Kasumi-1 (cell line): ENCODE results near the gene KCNQ1OT1.
A peak's percentile ranks its signal among the peaks of the same experiment; 100 is the strongest.

Experiments used
- DNase-seq, 2 experiments: peaks; one replicate each; lab custom pipeline; 2025; lab: John Stamatoyannopoulos, UW

KCNQ1OT1 gene

GRCh38 chr11:2699531-2700414 is at the start of gene KCNQ1OT1:
Gene KCNQ1OT1 (minus strand): TSS chr11:2699994.
- peak; percentile 79 to 81 for DNase-seq

- DNase-seq, result no peak
These were observed 49.2 kb upstream of the KCNQ1OT1 start for GRCh38 chr11:2748814-2749554.

DNA sequence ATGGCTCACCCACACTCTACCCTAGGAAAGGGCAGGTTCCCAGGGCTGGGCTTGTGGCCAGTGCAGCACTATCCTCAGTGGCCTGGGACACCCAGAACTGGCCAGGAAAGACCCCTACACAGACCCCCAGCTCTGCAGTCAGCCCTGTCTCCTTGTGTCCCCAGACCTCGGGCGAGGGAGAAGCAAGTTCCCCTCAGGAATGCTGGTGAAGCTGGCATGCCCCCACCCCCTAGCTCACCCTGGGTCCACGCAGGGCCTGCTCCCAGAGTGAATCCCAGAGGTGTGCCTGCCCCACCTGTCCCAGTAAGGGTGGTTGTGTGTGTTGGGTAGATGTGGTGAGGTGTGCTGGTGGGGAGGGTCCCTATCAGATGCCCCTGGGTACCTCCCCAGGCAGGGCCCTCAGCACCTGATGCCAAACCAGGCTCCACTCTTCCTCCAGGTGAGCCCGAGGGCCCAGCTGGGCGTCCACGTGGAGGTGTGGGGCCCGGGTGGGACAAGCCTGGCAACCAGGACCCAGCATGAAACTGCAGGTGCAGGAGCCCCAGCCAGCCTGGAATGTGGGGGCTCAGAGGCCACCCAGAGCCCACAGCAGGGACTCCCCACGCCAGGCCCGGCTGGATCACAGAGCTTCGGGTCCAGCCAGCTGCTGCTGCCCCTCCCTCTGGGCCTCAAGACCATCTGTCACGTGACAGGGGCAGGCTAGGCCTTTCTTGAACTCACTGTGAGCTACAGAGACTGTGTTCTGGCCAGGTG is 48.4 kb upstream of the KCNQ1OT1 start:
- no peak for DNase-seq

DNA sequence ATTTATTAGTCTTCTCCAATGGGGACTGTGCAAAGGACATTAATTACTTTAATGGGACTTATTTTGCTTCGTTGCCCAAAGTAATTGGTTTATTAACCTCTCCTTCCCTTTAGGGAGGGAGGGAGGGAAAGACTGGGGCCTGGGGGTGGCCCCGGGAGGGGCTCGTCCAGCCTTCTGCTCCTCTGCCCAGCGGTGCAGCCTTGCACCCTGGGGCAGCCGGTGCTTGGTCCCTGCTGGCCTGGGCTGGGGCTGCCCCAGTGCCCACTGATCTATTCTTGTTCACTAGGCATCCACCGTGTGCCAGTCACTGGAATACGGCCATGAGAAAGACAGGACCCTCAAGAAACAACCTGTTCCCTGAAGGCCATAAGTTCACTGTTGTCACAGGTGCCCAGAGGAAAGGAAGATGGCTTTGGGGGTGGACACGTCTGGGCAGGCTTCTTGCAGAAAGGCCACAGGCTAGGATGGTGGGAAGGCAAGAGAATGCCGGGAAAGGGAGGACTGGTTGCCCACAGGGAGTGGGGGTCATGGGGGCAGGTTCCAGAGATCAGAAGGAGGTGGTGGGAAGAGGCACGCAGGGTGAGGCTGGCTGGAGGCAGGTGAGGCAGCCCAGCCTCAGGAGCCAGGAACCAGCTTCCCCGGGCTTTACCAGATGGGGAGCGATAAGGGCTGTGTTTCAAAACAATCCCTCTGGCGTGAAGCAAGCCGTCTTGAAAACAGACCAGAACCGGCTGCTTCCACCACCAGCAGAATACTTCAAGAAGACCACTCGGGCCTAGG is 47.6 kb upstream of the KCNQ1OT1 start:
- no peak for DNase-seq

- DNase-seq, result no peak
These were observed 46.8 kb upstream of the KCNQ1OT1 start for GRCh38 chr11:2746401-2747247.

- no peak for DNase-seq
These were observed 45.7 kb upstream of the KCNQ1OT1 start for GRCh38 chr11:2745511-2745910.

- no peak for DNase-seq
These were observed 44.4 kb upstream of the KCNQ1OT1 start for GRCh38 chr11:2744166-2744565.

- DNase-seq, result no peak
These were observed 43.8 kb upstream of the KCNQ1OT1 start for GRCh38 chr11:2743427-2744110.

DNA sequence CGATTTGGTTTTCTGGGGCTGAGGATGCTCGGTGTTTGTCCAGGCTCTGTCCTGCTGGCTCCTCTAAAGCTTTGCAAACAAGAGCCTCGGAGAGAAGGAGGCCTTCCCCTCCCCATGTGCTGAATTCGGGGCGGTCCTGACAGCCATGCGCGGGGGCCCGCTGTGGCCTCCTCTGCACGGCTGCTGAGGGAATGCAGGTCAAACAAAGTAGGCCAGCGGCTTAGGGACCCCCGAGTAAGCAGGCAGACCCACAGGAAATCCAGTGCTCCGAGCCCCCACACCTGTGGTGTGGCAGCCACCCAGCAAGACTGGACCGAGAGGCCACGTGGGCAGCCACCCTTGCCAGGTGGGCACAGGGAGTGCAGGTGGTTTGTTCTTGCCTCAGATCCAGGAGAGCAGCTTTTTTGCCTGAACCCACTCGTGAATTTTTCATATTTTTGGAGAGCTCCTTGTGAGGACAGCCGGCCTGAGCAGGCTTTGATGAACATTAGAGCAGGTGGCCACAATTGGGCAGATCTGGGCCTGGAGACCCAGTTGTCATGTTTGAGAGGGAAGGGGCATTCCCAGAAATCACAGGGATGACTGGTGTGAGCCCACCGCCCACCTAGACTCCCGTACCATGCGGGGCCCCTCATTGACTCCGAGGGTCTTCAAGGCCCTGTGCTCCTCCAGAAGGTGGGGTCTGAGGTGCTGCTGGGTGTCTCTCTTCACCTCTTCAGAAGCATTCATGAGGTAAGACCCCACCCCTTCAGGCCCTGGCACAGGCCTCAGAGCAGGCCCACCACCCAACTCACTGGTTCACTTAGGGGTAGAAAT is 43.0 kb upstream of the KCNQ1OT1 start:
- no peak for DNase-seq

- no peak for DNase-seq
These were observed 42.4 kb upstream of the KCNQ1OT1 start for GRCh38 chr11:2742201-2742600.

DNA sequence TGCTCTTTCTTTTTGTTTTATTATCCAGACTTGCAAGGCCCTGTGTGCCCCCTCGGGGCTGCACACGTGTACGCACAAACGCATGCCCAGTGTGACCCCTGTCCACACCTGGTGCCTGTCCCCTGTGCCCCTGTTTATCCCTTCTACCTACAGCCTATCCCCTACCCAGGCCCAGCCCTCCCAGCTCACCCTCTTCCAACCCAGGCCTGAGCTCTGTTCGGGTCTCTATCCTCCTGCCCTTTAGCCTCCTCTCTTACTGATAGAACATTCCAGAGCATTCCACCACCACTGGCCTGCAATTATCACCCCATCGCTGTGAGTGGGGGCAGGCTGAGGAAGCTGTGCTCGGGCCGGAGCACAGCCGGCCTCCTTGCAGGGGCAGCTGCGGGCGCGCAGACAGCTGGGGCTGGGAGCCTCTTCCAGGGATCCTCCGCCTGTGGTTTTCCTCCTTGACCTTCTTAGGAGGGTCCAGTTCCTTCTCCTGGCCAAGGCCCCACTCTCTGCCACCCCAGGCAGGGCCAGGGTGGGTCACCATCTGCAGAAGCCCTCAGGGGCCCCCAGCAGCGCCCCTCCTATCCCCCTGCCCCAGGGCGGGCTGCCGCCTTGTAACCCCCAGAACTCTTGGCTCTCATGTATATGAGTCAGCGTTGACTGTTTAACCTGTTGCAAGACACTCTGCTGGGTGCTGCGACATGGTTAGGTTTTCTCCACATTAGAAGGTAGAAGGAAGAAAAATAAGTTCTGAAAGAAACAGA is 41.8 kb upstream of the KCNQ1OT1 start:
- peak; percentile 63 to 68 for DNase-seq

GRCh38 chr11:2741006-2741376 is 41.2 kb upstream of the KCNQ1OT1 start:
- no peak for DNase-seq

- no peak for DNase-seq
These were observed 40.6 kb upstream of the KCNQ1OT1 start for GRCh38 chr11:2740275-2740940.

DNA sequence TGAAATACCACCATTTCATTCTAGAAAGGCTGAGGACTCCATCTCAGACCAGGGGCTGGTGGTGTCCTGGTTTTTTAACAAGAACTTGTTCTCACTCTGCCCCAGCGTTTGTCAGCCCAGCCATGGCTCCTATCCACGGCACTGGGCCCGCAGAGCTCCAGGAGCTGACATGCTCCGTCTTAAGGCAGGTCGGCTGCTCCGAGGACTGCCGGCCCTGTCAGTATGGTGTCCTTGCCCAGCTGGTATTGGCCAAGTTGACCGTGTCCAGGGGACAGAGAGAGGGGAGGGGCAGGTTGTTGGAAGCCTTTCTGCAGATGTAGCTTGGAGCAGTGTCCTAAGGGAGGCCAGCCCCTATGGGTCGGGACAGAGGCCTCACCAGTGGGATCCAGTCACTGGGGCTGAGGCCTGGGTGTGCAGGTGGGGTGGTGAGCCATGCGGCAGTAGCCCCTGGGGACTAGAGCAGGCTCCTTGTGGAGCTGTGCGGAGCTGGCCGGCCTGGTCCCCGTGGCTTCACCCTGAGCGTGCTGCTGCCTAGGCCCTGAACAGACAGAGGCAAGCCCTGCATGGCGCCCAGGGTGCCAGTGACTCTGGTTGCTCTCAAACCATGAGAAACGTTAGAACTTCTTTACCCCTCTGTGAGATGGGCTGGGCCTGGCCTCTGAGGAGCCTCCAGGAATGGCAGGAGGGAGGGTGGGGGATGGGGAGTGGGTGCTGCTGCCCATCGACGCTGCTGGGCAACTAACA is 39.9 kb upstream of the KCNQ1OT1 start:
- no peak for DNase-seq

DNA sequence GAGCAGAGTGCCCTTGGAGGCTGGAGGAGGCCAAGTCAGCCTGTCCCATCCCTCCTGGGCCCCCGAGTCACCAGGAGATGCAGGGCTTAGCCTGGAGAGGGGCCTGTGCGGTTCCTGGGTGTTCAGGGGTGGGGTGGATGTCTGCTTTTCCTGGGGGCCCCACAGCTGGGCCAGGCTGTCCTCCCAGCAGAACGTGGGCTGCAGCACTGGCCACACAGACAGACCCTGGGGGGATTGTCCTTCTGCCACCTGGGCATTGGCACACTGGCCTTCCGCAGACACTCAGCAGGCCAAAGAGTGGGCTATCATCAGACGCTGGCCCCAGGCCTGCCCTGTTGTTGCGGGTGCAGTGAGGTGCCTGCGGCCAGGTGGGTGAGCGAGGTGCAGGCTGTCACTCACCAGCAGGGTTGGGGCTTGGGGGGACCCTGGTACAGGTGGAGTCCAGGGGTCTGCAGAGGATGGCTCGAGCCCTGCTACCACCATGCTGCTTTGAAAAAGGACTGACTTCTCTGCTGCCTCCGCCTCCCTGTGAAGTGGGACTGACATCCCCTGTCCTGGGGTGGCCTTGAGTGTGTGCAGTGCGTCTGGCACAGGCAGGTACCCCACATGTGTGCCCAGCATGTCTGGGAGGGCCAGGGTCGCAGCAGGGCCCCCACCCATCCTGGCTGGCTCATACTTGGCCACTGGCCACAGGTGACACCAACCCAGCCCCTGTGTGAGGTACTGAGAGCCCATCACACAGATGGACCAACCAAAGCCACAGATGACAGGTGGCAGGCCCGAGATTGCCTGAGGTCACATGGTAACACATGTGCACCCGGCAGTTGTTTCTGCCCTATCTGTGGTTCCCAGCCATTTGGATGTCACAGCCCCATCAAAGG is 39.0 kb upstream of the KCNQ1OT1 start:
- DNase-seq, result no peak

- DNase-seq, result no peak
These were observed 38.1 kb upstream of the KCNQ1OT1 start for GRCh38 chr11:2737866-2738265.
